Measurements from ENCODE around the gene CLDN6.
"Not testable (repeated sequence)": the region's sequence is repeated elsewhere in the genome, so short reads cannot be mapped to it uniquely, and the experiment has no call there.

CLDN6 gene

DNA sequence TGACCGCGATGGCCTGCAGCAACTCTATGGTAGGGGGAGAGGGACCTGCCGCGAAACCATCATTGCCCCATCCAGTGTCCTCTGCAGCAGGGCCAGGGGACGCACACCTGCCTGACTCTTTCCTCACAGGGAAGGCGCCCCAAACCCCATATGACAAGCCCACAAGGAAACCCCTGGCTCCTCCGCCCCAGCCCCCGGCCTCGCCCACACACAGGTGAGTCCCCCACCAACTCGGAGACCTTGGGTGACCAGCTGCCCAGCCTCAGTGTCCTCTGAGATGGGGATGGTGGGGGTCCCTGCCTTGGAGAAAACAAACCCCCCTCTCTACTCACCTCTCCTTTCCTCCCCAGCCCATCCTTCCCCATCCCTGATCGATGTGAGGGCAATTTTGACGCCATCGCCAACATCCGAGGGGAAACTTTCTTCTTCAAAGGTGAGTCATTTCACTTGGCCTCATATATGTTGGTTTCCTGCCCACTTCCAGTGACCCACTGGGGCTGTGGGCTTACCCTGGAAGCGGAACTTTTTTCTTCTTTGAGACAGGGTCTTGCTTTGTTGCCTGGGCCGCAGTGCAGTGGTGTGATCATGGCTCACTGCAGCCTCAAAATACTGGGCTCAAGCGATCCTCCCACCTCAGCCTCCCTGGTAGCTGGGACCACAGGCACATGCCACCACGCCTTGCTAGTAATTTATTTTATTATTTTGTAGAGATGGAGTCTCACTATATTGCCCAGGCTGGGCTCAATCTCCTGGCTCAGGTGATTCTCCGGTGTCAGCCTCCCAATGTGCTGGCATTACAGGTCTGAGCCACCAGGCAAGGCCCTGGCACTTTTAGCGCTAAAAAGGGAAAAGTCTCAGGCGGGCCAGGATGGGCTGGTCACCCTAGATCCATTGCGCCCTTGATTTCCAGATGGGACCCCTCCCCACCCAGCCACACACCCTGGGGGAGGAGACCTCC, 39.5 kb upstream of the CLDN6 start:
- Mint-ChIP-seq H3K4me3 (peak overlapping the region; percentile 15), H3K27me3 (ENCODE audit: low read depth, poor library complexity) (peaks cover 54% of the 10 kb centered on the region), H3K36me3 (ENCODE audit: low read depth) (no peaks in the 10 kb centered on the region), H3K4me1 (peaks cover 36% of the 10 kb centered on the region), H3K9me3 (no peaks in the 10 kb centered on the region), H3K27ac (no peak overlapping the region)
- TF ChIP-seq, protein P1, sequence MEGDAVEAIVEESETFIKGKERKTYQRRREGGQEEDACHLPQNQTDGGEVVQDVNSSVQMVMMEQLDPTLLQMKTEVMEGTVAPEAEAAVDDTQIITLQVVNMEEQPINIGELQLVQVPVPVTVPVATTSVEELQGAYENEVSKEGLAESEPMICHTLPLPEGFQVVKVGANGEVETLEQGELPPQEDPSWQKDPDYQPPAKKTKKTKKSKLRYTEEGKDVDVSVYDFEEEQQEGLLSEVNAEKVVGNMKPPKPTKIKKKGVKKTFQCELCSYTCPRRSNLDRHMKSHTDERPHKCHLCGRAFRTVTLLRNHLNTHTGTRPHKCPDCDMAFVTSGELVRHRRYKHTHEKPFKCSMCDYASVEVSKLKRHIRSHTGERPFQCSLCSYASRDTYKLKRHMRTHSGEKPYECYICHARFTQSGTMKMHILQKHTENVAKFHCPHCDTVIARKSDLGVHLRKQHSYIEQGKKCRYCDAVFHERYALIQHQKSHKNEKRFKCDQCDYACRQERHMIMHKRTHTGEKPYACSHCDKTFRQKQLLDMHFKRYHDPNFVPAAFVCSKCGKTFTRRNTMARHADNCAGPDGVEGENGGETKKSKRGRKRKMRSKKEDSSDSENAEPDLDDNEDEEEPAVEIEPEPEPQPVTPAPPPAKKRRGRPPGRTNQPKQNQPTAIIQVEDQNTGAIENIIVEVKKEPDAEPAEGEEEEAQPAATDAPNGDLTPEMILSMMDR (IDR thresholded peaks at IDR 0.05): no peak
- no peak for DNase-seq

- no peaks in the 10 kb centered on the region for H3K36me3 Mint-ChIP-seq (ENCODE audit: low read depth)
Measured at GRCh38 chr16:3056336-3057180, 38.6 kb upstream of the CLDN6 start.

GRCh38 chr16:3055734-3056115, 37.7 kb upstream of the CLDN6 start:
- H3K36me3 Mint-ChIP-seq (ENCODE audit: low read depth): not testable (repeated sequence)

More at GRCh38 chr16:3056336-3057180, 38.6 kb upstream of the CLDN6 start:
- H3K27me3 Mint-ChIP-seq (ENCODE audit: low read depth, poor library complexity): peaks cover 54% of the 10 kb centered on the region
- peaks cover 36% of the 10 kb centered on the region for H3K4me1 Mint-ChIP-seq
- no peak for DNase-seq
- TF ChIP-seq, protein P1 (IDR thresholded peaks at IDR 0.05): no peak
- H3K27ac Mint-ChIP-seq: no peak overlapping the region
- no peaks in the 10 kb centered on the region for H3K9me3 Mint-ChIP-seq
- no peak overlapping the region for H3K4me3 Mint-ChIP-seq

GRCh38 chr16:3054965-3055733, 37.2 kb upstream of the CLDN6 start:
- TF ChIP-seq, protein P1 (IDR thresholded peaks at IDR 0.05): no peak
- no peaks in the 10 kb centered on the region for H3K36me3 Mint-ChIP-seq (ENCODE audit: low read depth)
- peaks cover 56% of the 10 kb centered on the region for H3K27me3 Mint-ChIP-seq (ENCODE audit: low read depth, poor library complexity)
- no peak for DNase-seq
- peaks cover 40% of the 10 kb centered on the region for H3K4me1 Mint-ChIP-seq
- H3K4me3 Mint-ChIP-seq: no peak overlapping the region
- H3K27ac Mint-ChIP-seq: no peak overlapping the region
- no peaks in the 10 kb centered on the region for H3K9me3 Mint-ChIP-seq

More at GRCh38 chr16:3055734-3056115, 37.7 kb upstream of the CLDN6 start:
- H3K4me3 Mint-ChIP-seq, DNase-seq, H3K9me3 Mint-ChIP-seq, H3K27ac Mint-ChIP-seq: not testable (repeated sequence)
- Mint-ChIP-seq H3K4me1 (peaks cover 41% of the 10 kb centered on the region), H3K27me3 (ENCODE audit: low read depth, poor library complexity) (peaks cover 56% of the 10 kb centered on the region)

- not testable (repeated sequence) for H3K36me3 Mint-ChIP-seq (ENCODE audit: low read depth); DNase-seq; H3K9me3 Mint-ChIP-seq; H3K27ac Mint-ChIP-seq; H3K4me3 Mint-ChIP-seq
- H3K27me3 Mint-ChIP-seq (ENCODE audit: low read depth, poor library complexity): peaks cover 64% of the 10 kb centered on the region
- H3K4me1 Mint-ChIP-seq: peaks cover 32% of the 10 kb centered on the region
Measured at GRCh38 chr16:3053330-3053710, 35.3 kb upstream of the CLDN6 start.

- not testable (repeated sequence) for H3K27ac Mint-ChIP-seq; H3K9me3 Mint-ChIP-seq; DNase-seq; H3K4me3 Mint-ChIP-seq; H3K36me3 Mint-ChIP-seq (ENCODE audit: low read depth)
- H3K27me3 Mint-ChIP-seq (ENCODE audit: low read depth, poor library complexity): peaks cover 67% of the 10 kb centered on the region
- peaks cover 32% of the 10 kb centered on the region for H3K4me1 Mint-ChIP-seq
Measured at GRCh38 chr16:3052571-3053329, 34.8 kb upstream of the CLDN6 start.
